NOMO-1 (cell line): ENCODE results near the gene ADORA1.

Source experiments
- DNase-seq, 2 experiments: peaks; one replicate each; lab custom pipeline; 2025; ENCODE audit not compliant: unreplicated experiment in 2 of 2; lab: John Stamatoyannopoulos, UW

Gene ADORA1

GRCh38 chr1:203153051-203153988 is 25.8 kb downstream of the ADORA1 start:
- DNase-seq = no peak

GRCh38 chr1:203153989-203154821 is 26.7 kb downstream of the ADORA1 start:
- DNase-seq = no peak

- DNase-seq = no peak
Measured at GRCh38 chr1:203156280-203156679, 28.8 kb downstream of the ADORA1 start.

GRCh38 chr1:203158423-203158822 is 30.9 kb downstream of the ADORA1 start:
- DNase-seq = no peak

- no peak for DNase-seq
Measured at GRCh38 chr1:203158960-203159665, 31.6 kb downstream of the ADORA1 start.

- DNase-seq = no peak
Measured at GRCh38 chr1:203159844-203160243, 32.3 kb downstream of the ADORA1 start.

- DNase-seq = no peak
Measured at GRCh38 chr1:203161175-203161574, 33.6 kb downstream of the ADORA1 start.

- no peak for DNase-seq
Measured at GRCh38 chr1:203161703-203162102, 34.2 kb downstream of the ADORA1 start.

GRCh38 chr1:203162403-203162802 is 34.9 kb downstream of the ADORA1 start:
- peak; percentile 13 to 18 for DNase-seq

- no peak for DNase-seq
Measured at GRCh38 chr1:203163891-203164635, 36.5 kb downstream of the ADORA1 start.

- DNase-seq = no peak
Measured at GRCh38 chr1:203165101-203165799, 37.7 kb downstream of the ADORA1 start.

- no peak for DNase-seq
Measured at GRCh38 chr1:203165800-203166161, 38.3 kb downstream of the ADORA1 start.

GRCh38 chr1:203166192-203166940 is 38.8 kb downstream of the ADORA1 start:
- no peak for DNase-seq

- DNase-seq = no peak
Measured at GRCh38 chr1:203167026-203167912, 39.7 kb downstream of the ADORA1 start.

GRCh38 chr1:203167913-203168200 is 40.3 kb downstream of the ADORA1 start:
- DNase-seq = no peak

- no peak for DNase-seq
Measured at GRCh38 chr1:203168256-203168786, 40.8 kb downstream of the ADORA1 start.

- no peak for DNase-seq
Measured at GRCh38 chr1:203168991-203169390, 41.5 kb downstream of the ADORA1 start.
